ENCODE data around the gene TTPAL. TPM values are rescaled to one million over a fixed set of nuclear protein-coding genes. Genes with fewer than 3 reads are reported as not detected.
A peak's percentile ranks its signal among the peaks of the same experiment; 100 is the strongest.

Gene TTPAL
- total and polyA plus RNA-seq, 9 of the 15 experiments (the other 6 are each of a cell fraction or from before 2014, with no cell fraction given): 1.1 to 7.0 (median 2.6) TPM

GRCh38 chr20:44495257-44495656, 19.6 kb downstream of the TTPAL start (continued):
- TF ChIP-seq SMARCC2 (IDR thresholded peaks at IDR 0.05; ENCODE audit: low read depth) (no peak), ZNF764 (CRISPR knock-in tag; IDR thresholded peaks at IDR 0.05; ENCODE audit: low read depth) (no peak), PATZ1 (CRISPR knock-in tag; IDR thresholded peaks at IDR 0.05; ENCODE audit: borderline replicate concordance) (no peak), CEBPB (tag; IDR thresholded peaks at IDR 0.05) (peak; percentile 76), XRCC5 (IDR thresholded peaks at IDR 0.05; ENCODE audit: low read depth, low read length) (no peak), CEBPG (CRISPR knock-in tag; IDR thresholded peaks at IDR 0.05) (0 out of 2 replicates have a peak, but pooled peaks have one; percentile 29), CEBPG (tag; conservative IDR thresholded peaks at IDR 0.05 in 1 of 2, IDR thresholded peaks at IDR 0.05 in 1 of 2) (peak; percentile 86 to 93)
- TF ChIP-seq, protein P1, sequence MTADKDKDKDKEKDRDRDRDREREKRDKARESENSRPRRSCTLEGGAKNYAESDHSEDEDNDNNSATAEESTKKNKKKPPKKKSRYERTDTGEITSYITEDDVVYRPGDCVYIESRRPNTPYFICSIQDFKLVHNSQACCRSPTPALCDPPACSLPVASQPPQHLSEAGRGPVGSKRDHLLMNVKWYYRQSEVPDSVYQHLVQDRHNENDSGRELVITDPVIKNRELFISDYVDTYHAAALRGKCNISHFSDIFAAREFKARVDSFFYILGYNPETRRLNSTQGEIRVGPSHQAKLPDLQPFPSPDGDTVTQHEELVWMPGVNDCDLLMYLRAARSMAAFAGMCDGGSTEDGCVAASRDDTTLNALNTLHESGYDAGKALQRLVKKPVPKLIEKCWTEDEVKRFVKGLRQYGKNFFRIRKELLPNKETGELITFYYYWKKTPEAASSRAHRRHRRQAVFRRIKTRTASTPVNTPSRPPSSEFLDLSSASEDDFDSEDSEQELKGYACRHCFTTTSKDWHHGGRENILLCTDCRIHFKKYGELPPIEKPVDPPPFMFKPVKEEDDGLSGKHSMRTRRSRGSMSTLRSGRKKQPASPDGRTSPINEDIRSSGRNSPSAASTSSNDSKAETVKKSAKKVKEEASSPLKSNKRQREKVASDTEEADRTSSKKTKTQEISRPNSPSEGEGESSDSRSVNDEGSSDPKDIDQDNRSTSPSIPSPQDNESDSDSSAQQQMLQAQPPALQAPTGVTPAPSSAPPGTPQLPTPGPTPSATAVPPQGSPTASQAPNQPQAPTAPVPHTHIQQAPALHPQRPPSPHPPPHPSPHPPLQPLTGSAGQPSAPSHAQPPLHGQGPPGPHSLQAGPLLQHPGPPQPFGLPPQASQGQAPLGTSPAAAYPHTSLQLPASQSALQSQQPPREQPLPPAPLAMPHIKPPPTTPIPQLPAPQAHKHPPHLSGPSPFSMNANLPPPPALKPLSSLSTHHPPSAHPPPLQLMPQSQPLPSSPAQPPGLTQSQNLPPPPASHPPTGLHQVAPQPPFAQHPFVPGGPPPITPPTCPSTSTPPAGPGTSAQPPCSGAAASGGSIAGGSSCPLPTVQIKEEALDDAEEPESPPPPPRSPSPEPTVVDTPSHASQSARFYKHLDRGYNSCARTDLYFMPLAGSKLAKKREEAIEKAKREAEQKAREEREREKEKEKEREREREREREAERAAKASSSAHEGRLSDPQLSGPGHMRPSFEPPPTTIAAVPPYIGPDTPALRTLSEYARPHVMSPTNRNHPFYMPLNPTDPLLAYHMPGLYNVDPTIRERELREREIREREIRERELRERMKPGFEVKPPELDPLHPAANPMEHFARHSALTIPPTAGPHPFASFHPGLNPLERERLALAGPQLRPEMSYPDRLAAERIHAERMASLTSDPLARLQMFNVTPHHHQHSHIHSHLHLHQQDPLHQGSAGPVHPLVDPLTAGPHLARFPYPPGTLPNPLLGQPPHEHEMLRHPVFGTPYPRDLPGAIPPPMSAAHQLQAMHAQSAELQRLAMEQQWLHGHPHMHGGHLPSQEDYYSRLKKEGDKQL (CRISPR knock-in tag; IDR thresholded peaks at IDR 0.05; ENCODE audit: borderline replicate concordance): no peak

Data from K562 (cell line).